GM19324 (cell line): ENCODE data around the gene LILRB2.
"Not testable (repeated sequence)": the region's sequence is repeated elsewhere in the genome, so short reads cannot be mapped to it uniquely, and the experiment has no call there.

Source experiments
- ATAC-seq: cut with Tn5 transposase; IDR thresholded peaks from one replicate; pipeline ENCODE4 v1.9.1; 2021; ENCODE audit warnings: mild to moderate bottlenecking, moderate library complexity; ENCODE audit not compliant: unreplicated experiment, low FRiP score

Gene LILRB2

DNA sequence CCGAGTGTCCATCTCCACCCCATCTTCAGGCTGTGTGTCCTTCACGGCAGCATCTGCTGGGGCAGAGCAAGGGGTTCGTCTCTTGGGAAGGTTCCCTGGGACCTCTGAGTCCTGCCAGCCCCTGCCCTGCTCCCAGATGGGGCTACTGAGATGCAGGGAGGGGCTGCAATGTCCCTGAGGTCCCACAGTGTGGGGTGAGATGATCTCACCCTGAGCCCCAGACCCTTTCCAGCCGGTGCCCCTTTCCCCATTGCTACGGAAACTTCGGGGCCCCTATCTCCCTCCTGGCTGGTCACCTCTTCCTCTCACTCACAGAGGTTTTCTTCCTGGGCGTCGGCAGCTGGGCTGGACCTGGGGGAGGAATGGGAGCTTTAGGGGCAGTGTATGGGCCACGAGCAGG, 5.0 kb downstream of the LILRB2 start:
- ATAC-seq: no peak

DNA sequence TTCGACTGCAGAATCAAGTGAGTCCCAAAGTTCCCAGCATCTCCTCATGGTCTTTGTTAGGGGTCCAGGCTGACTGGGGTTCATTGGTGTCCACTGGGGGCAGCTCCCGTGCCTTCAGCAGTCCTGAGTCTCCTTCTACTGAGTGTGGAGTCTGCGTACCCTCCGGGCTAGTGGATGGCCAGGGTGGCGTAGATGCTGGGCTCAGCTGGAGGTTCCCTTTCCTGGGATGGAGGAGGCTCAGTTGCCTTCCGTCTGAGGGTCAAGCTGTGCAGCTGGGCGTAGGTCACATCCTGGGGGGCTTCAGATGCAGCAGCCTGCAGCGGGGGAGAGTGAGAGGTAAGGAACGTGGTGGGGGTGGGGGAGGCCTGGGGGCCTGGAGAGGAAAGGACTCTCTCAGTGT, 6.4 kb downstream of the LILRB2 start:
- not testable (repeated sequence) for ATAC-seq

DNA sequence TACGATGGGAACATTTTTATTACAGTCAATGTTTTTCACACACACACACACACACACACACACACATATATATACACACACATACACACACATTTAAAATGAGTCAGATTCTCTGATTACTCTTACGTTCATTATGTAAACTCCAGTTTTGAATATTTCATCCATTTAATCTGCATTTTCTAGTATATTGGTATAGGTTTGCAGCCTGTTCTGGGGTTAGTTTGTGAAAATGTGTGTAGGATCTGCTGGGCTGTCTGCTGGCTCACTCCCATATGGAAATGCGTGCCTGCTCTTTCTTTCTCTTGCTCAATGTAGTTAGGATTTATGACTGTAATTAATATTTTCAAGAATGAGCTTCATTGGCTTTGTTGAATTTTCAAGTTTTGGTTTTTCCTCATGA, 7.1 kb downstream of the LILRB2 start:
- no peak for ATAC-seq

DNA sequence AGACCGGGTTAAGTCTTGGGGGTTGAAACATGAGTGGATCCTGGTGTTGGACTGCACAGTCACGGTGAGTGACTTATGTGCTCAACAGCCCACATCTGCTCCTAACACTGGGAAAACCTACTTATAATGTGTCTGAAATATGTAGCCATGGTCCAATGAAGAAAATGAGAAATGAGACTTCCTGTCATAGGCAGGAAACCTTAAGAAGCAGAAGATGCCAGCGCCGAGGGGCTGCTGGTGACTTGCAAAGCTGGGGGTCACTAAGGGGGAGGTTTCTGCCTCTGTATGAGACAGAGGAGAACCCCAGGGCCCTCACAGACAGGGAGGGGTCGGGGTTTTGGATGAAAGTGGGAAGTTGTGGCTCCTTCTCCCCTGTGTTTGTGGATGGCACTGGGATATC, 8.7 kb downstream of the LILRB2 start:
- not testable (repeated sequence) for ATAC-seq

DNA sequence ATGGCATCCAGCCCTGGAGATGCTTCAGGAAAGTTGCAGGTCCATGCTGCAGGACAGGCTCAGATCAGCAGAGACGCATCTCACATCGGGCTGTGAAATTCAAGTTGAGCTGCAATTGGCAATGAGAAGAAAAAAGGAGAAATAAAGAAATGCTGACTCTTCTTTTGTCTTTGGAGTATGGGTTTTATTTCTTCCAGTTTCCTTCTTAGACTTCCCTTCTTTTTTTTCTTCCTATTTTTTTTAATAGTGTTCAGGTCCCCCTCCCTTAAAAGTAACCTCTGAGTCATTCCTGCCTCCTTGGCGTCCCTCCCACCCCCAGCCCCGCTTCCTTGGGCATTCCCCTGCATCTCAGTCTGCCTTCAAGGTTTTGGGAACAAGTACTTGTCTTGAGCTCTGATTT, 9.3 kb downstream of the LILRB2 start:
- ATAC-seq: not testable (repeated sequence)

DNA sequence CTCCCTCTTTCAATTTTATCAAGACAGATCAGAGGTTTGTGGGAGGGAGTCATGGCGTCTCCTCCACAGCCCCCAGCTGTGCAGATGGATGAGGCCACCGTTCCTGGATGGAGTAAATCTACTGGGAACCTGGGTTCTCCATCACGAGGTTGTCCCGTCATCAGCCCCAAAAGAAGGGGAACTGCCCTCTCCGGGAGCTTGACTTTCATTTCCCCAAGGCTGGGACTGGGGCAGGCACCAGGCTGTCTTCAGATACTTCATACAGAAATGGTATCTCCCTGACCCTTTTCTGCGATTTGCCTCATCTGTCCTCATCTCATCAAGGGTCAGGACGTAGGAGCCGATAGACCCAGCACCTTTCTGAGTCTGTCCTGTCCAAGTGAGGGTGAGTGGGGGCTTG, 9.8 kb downstream of the LILRB2 start:
- no peak for ATAC-seq

DNA sequence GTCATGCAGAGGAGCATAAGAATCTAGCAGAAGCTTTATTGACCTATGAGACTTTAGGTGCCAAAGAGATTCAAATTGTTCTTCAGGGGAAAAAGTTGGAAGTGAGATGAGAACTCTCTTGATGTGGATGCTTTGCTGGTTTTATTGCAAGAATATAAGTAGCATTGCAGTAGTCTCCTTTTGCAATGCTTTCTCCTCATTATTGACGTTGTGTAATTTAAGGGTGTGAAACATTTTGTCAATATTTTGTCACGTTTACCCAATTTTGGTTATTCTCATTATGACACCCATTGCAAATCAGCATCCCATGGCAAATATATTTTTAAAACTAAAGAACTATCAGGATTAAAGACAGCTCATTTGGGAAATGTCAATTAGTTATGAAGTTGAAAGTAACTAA, 12.0 kb downstream of the LILRB2 start:
- no peak for ATAC-seq

DNA sequence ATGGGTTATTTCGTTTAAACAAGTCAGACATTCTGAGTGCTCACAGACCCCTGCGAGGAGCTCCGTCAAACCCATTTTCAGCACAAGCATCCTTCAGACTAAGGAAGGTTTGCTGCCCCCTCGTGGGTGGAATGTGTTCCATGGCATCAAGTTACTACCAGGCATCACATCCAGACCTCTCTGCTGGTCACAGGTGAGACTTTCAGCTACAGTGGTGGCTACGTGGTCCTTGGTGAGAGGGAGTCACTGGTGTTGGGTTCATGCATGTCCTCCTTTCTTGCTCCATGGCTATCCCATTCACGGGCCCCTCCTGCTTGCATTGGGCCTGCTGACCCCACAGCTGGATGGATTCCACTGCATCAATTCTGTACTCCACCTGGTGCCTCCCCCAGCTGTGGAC, 14.8 kb downstream of the LILRB2 start:
- ATAC-seq: no peak

DNA sequence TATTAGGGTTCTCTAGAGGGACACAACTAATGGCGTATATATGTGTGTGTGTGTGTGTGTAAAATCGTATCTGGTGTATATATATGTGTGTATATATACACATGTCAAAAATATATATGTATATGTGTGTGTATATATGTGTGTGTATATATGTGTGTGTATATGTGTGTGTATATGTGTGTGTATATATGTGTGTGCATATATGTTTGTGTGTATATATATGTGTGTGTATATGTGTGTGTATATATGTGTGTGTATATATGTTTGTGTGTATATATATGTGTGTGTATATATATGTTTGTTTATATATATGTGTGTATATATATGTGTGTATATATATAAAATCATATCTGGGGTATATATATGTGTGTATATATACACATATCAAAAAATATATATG, 18.4 kb downstream of the LILRB2 start:
- ATAC-seq: no peak

DNA sequence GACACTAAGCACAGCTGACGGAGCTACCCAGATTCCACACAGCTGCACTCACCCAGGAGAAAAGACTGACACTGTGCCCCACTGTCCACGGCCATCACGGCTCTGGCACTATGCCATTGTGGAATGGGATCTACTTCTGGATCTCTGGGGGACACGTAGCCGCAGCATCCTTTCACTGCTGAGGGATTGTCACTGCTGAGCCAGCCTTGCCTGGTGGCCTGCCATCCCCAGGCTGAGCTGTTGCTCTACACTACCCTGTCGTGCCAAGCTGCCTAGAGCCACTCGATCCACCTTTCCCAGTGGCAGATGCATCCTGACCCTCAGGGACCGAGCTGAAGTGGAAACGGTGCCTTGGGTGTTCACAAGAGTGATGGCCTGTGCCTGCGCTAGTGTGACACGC, 18.8 kb downstream of the LILRB2 start:
- no peak for ATAC-seq

DNA sequence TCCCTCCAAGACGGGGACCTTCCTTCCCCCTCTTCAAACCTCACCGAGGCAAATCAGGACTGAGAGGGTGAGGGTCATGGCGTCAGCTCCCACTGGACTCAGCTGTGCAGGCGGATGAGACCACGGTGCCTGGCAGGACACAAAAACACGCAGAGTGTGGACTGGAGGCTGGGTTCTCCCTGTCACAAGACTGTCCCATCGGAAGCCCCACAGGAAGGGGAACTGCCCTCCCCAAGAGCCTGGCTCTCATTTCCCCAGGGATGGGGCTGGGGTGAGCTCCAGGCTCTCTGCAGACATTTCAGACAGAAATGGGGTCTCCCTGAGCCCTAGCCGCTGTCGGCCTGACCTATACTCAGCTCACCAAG, 23.8 kb downstream of the LILRB2 start, which contains the start of gene LILRB5:
LILRB5 (minus strand) TSS at position 158 of the 365 bp plus-strand sequence; CDS start at position 78, 80 bp downstream.
- ATAC-seq: no peak

DNA sequence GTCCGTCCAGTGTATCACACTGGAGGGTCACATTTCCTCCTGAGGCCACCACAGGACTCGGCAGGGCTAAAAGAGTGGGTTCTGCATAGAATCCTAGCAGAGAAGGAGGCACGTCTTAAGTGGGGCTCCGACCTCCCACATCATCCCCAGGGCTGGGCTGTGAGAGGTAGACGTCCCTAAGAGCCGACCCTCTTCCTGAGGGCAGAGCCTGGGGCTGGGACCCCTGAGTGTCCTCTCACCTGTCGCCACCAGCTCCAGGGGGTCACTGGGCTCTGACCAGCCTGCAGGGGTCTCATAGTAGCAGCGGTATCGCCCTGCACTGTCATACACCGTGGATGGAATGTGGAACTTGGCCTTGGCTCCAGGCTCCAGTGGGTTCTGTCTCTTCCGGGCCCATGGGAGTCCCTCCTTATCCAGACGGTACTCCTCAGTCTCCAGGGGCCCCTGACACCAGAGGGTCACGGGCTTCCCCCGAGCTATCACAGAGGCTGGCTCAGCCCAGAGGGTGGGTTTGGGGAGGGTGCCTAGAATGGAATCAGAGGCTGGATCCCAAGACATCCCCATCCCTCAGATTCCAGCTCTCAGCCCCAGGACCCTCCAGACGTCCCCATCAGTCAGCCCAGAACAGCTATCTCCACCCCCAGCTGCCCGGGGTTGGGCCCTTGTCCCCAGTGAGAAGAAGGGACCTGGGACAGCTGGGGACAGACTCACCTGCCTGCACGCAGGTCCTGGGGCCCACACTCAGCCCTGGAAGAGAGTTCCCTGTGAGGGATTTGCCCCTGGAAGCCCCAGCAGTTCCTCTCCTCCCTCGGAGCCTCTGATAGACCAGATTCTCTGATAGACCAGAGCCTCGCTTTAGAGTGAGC, 24.4 kb downstream of the LILRB2 start:
- ATAC-seq: no peak

DNA sequence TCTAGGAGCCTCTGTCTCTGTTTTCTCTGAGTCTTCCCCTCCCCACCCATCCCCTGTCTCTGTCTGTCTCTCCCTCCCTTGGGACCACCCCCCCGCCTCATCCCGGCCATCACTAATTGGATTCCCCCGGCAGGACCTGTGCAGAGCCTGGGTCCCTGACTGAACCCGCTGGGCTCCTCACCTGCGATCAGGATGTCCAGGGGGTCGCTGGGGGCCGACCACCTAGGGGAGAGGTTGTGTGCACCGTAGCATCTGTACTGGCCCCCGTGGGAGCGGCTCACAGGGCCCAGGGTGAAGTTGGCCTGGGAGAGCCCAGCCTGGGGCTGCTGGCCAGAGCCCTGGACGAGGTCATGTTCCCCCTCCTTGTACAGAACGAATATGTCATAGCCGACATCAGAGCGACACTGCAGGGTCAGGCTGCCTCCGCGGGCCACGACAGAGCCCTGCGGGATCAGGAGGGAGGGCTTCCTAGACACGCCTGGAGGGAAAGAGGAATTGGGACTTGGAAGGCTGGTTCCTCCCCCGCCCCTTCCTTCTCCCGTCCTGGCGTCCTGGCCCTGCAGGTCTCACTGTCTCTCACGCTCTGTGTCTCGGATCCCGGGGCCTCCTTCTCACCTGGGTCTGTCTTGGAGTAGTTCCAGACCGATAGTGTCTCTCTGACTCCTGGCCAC, 25.7 kb downstream of the LILRB2 start:
- no peak for ATAC-seq

DNA sequence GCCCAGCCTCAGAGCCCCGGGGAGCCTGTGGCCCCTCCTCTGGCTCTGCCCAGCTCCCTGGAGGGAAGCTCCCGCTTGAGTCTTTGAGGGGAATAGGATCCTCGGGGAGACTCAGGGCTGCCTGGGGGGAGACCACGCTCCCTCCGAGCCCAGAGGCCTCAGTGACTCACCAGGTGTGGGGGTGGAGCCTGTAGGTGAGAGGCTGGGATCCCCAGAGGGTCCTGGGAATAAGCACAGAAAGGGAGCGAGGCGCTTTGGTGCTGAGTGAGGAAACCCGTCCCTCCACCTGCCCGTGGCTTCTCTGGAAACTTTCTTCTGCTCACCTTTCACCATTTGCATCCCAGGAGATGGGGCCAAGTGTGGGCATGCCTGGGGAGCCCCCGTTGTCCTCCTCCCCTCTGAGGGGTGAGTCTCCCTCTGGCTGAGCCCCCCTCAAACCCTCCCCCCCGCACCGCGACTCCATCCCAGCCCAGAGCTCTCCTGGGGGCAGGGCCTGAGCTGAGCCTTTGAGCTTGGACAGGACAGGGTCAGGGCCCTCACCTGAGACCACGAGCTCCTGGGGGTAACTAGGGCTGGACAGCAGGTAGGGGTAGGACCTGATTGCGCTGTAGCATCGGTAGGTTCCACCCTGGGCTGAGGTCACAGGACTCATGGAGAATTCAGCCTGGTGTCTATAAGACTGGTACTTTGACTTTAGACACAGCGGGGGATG, 26.6 kb downstream of the LILRB2 start:
- ATAC-seq: no peak

DNA sequence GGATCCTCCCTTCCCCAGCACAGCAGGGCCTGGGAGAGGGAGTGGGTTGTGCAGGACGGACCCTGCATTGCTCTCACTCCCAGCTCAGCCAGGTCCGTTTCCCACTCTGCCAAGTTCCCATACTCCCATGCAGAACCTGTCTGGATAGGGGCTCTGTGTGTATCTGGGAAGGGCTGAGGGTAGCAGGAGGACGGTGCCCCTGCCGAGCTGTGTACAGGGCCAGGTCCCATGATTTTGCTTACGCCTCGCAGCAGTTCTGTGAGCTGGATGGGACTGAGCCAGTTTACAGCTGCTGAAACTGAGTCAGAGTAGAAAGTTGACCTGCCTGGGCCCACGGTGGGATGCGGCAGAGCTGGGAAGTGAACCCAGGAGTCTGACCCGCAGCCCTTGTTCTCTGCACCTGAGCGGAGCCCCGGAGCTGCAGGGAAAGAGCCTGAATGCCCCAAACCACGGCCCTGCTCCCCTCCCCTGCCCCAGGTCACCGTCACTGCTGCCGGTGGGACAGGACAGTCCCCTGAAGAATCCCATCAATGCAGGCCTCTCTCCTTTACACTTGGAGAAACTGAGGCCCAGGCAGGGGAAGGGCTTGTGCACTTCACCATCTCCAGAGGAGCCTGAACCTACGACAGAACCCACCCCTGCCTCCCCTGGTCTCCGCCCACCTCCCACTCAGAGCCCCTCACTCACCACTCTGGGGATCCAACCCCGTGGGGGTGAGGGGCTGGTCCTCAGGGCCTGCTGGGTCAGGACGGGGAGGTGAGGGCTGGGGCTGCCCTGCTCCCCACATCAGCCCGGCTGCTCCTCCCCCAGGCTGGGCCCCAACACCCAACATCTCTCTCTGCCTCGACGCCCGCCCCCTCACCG, 27.3 kb downstream of the LILRB2 start:
- ATAC-seq: no peak

DNA sequence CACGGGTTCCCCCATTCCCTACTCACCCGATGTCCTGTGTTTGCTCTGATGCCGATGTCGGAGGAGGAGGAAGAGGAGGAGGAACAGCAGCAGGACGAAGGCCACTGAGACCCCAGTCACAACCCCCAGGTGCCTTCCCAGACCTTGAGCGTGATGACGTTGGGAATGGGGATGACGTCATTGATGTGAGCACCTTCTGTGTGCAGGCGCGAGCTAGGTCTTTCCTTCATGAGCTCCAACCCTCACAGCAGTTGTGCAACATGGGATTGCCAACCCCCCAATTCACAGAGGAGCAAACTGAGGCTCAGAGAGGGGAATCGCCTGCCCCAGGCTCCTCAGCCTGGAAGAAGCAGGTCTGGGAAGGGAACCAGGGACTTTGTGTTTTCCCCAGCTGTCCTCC, 28.1 kb downstream of the LILRB2 start:
- no peak for ATAC-seq

DNA sequence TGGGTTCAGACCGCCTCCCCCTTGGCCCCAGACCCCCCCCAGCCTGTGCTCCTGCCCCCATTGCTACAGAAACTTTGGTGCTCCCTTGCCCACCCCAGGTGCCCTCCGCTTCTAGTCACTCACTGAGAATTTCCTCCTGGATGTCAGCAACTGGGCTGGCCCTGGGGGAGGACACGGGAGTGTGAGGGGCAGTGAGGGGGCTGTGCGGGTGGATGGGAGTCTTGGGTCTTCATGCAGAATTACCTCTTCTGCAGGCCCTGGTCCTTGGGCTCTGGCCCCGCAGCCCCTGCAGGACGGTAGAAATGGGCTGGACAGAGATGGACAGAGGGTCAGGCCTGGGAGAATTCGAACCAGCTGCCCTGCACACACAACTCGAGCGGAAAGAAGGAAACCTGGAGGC, 28.7 kb downstream of the LILRB2 start:
- ATAC-seq: no peak

DNA sequence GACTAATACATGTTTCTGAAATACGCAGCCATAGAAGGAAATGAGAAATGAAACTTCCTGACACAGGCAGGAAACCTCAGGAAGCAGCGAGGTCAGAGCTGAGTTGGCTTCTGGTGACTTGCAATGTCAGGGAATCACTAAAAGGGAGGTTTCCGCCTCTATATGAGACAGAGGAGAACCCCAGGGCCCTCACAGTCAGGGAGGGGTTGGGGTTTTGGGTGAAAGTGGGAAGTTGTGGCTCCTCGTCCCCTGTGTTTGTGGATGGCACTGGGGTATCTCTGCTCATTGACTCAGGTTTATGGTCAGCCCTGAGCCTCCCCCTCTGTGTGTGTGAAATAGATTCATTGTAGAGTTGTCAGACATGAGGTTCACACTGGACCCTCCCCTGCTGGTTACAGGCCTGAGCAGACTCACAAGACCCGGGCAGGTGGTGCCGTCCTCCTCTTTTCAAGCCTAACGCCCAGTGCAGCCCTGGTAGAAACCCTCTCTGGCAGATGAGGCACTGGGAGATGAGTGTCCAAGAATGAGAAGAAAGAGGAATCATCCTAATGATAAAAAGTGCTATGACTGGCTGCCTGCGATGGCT, 32.8 kb downstream of the LILRB2 start:
- ATAC-seq: no peak

DNA sequence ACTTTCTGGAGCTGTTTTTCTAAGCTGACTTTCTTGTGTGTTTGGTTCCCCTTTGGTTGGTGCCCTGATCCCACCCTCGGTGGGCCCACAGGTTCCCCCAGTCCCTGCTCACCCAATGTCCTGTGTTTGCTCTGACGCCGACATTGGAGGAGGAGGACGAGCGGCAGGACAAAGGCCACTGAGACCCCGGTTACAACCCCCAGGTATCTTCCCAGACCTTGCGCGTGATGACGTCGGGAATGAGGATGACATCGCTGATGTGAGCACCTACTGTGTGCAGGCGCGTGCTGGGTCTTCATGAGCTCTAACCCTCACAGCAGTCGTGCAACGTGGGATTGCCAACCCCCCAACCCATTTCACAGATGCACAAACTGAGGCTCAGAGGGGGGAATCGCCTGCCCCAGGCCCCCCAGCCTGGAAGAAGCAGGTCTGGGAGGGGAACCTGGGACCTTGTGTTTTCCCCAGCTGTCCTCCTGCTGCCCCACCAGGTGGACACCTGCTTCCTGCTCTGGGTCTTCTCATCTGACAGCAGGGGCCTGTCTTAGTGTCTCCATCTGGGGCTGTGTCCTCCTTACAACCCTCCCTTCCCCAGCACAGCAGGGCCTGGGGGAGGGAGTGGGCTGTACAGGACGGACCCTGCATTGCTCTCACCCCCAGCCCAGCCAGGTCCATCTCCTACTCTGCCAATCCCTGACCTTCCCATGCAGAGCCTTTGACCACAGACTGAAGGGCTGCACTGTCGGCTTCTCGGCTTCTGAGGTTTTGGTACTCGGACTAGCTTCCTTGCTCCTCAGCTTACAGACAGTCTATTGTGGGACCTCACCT, 33.6 kb downstream of the LILRB2 start:
- ATAC-seq: no peak
